ENCODE results near the gene ZSCAN31.
"Not testable (repeated sequence)": the region's sequence is repeated elsewhere in the genome, so short reads cannot be mapped to it uniquely, and the experiment has no call there.

Gene ZSCAN31

GRCh38 chr6:28335564-28336283, at the start of gene ZSCAN31:
ZSCAN31 (minus strand) TSS chr6:28336148; CDS start chr6:28329683, 6,465 bp downstream.
- peak; percentile 96 for DNase-seq
- in situ Hi-C loops (cut with HindIII; ENCODE audit: low pct_ligation_motif_present, low pct_unique_long_range_greater_than_20kb, low sequenced_read_pairs) = no loop called here

GRCh38 chr6:28384143-28384533, 48.2 kb upstream of the ZSCAN31 start:
- in situ Hi-C loops (cut with HindIII; ENCODE audit: low pct_ligation_motif_present, low pct_unique_long_range_greater_than_20kb, low sequenced_read_pairs) = no loop called here
- DNase-seq = no peak

- DNase-seq = peak; percentile 87
- in situ Hi-C loops (cut with HindIII; ENCODE audit: low pct_ligation_motif_present, low pct_unique_long_range_greater_than_20kb, low sequenced_read_pairs) = no loop called here
Observed at GRCh38 chr6:28383235-28384142, 47.5 kb upstream of the ZSCAN31 start.

GRCh38 chr6:28380381-28380780, 44.4 kb upstream of the ZSCAN31 start:
- in situ Hi-C loops (cut with HindIII; ENCODE audit: low pct_ligation_motif_present, low pct_unique_long_range_greater_than_20kb, low sequenced_read_pairs) = no loop called here
- no peak for DNase-seq

GRCh38 chr6:28378644-28379043, 42.7 kb upstream of the ZSCAN31 start:
- in situ Hi-C loops (cut with HindIII; ENCODE audit: low pct_ligation_motif_present, low pct_unique_long_range_greater_than_20kb, low sequenced_read_pairs) = no loop called here
- no peak for DNase-seq

- in situ Hi-C loops (cut with HindIII; ENCODE audit: low pct_ligation_motif_present, low pct_unique_long_range_greater_than_20kb, low sequenced_read_pairs) = no loop called here
- DNase-seq = no peak
Observed at GRCh38 chr6:28377879-28378278, 41.9 kb upstream of the ZSCAN31 start.

- in situ Hi-C loops (cut with HindIII; ENCODE audit: low pct_ligation_motif_present, low pct_unique_long_range_greater_than_20kb, low sequenced_read_pairs) = no loop called here
- DNase-seq = no peak
Observed at GRCh38 chr6:28373925-28374324, 38.0 kb upstream of the ZSCAN31 start.

GRCh38 chr6:28371706-28372451, 35.9 kb upstream of the ZSCAN31 start:
- in situ Hi-C loops (cut with HindIII; ENCODE audit: low pct_ligation_motif_present, low pct_unique_long_range_greater_than_20kb, low sequenced_read_pairs) = no loop called here
- DNase-seq = peak; percentile 40

GRCh38 chr6:28371280-28371679, 35.3 kb upstream of the ZSCAN31 start:
- in situ Hi-C loops (cut with HindIII; ENCODE audit: low pct_ligation_motif_present, low pct_unique_long_range_greater_than_20kb, low sequenced_read_pairs) = no loop called here
- no peak for DNase-seq

- in situ Hi-C loops (cut with HindIII; ENCODE audit: low pct_ligation_motif_present, low pct_unique_long_range_greater_than_20kb, low sequenced_read_pairs) = no loop called here
- no peak for DNase-seq
Observed at GRCh38 chr6:28370440-28370839, 34.5 kb upstream of the ZSCAN31 start.

GRCh38 chr6:28369463-28369862, 33.5 kb upstream of the ZSCAN31 start:
- DNase-seq = no peak
- in situ Hi-C loops (cut with HindIII; ENCODE audit: low pct_ligation_motif_present, low pct_unique_long_range_greater_than_20kb, low sequenced_read_pairs) = no loop called here

- in situ Hi-C loops (cut with HindIII; ENCODE audit: low pct_ligation_motif_present, low pct_unique_long_range_greater_than_20kb, low sequenced_read_pairs) = no loop called here
- DNase-seq = no peak
Observed at GRCh38 chr6:28368522-28368921, 32.6 kb upstream of the ZSCAN31 start.

- DNase-seq; in situ Hi-C loops (cut with HindIII; ENCODE audit: low pct_ligation_motif_present, low pct_unique_long_range_greater_than_20kb, low sequenced_read_pairs): not testable (repeated sequence)
Observed at GRCh38 chr6:28365590-28365989, 29.6 kb upstream of the ZSCAN31 start.

GRCh38 chr6:28360961-28361360, 25.0 kb upstream of the ZSCAN31 start:
- no peak for DNase-seq
- in situ Hi-C loops (cut with HindIII; ENCODE audit: low pct_ligation_motif_present, low pct_unique_long_range_greater_than_20kb, low sequenced_read_pairs) = no loop called here

GRCh38 chr6:28359562-28359961, 23.6 kb upstream of the ZSCAN31 start:
- in situ Hi-C loops (cut with HindIII; ENCODE audit: low pct_ligation_motif_present, low pct_unique_long_range_greater_than_20kb, low sequenced_read_pairs); DNase-seq: not testable (repeated sequence)

- in situ Hi-C loops (cut with HindIII; ENCODE audit: low pct_ligation_motif_present, low pct_unique_long_range_greater_than_20kb, low sequenced_read_pairs) = no loop called here
- DNase-seq = no peak
Observed at GRCh38 chr6:28357036-28357435, 21.1 kb upstream of the ZSCAN31 start.

GRCh38 chr6:28356666-28357020, 20.7 kb upstream of the ZSCAN31 start:
- in situ Hi-C loops (cut with HindIII; ENCODE audit: low pct_ligation_motif_present, low pct_unique_long_range_greater_than_20kb, low sequenced_read_pairs) = no loop called here
- no peak for DNase-seq

- in situ Hi-C loops (cut with HindIII; ENCODE audit: low pct_ligation_motif_present, low pct_unique_long_range_greater_than_20kb, low sequenced_read_pairs) = no loop called here
- peak; percentile 85 for DNase-seq
Observed at GRCh38 chr6:28355743-28356665, 20.1 kb upstream of the ZSCAN31 start.
